Lower leg skin (tissue), 3 donors: ENCODE results near the gene RCOR1.

Experiments
- CTCF ChIP-seq, 3 donors: fragments of 450-650 bp; IDR thresholded peaks; one replicate each; pipeline ENCODE4 v1.5.1; 2016; ENCODE audit warnings: antibody characterized with exemption in 3 of 3, mild to moderate bottlenecking in 3 of 3, moderate library complexity in 2 of 3
- POLR2A ChIP-seq, 2 donors: fragments of 450-650 bp; IDR thresholded peaks; one replicate each; pipeline ENCODE4 v1.6.1; 2016 to 2017; ENCODE audit warnings: antibody characterized with exemption in 2 of 2, mild to moderate bottlenecking in 1 of 2, moderate library complexity in 1 of 2

- TF ChIP-seq CTCF (IDR thresholded peaks at IDR 0.05) (no peak), POLR2A (IDR thresholded peaks at IDR 0.05) (no peak)
These were observed 1.8 kb upstream of the RCOR1 start for GRCh38 chr14:102590667-102591099.
